Measurements from ENCODE around the gene DDB1.

The DDB1 gene

DNA sequence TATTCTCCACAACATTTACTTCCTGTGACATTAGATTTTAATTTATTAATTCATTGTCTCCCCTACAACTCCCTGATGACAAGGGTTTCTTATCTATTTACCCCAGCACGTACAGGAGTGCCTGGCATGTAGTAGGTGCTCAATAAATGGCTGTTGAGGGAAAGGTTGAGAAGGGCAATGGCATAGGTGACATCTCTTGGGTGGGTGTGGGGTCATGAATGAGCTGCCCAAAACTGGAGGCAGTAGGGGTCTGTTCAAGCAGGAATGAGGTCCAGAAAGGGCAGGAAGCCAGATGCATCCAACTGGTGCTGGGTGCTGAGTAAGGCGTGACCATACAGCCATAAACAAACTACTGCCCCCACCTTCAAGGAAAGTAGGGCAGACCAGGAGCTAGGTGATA, 40.5 kb downstream of the DDB1 start:
- TF ChIP-seq PAX5 (IDR thresholded peaks at IDR 0.05; ENCODE audit: insufficient read depth, low read length, severe bottlenecking) = no peak
- DNase-seq (ENCODE audit: insufficient read length, low spot score) = no peak
- FAIRE-seq = no peak

DNA sequence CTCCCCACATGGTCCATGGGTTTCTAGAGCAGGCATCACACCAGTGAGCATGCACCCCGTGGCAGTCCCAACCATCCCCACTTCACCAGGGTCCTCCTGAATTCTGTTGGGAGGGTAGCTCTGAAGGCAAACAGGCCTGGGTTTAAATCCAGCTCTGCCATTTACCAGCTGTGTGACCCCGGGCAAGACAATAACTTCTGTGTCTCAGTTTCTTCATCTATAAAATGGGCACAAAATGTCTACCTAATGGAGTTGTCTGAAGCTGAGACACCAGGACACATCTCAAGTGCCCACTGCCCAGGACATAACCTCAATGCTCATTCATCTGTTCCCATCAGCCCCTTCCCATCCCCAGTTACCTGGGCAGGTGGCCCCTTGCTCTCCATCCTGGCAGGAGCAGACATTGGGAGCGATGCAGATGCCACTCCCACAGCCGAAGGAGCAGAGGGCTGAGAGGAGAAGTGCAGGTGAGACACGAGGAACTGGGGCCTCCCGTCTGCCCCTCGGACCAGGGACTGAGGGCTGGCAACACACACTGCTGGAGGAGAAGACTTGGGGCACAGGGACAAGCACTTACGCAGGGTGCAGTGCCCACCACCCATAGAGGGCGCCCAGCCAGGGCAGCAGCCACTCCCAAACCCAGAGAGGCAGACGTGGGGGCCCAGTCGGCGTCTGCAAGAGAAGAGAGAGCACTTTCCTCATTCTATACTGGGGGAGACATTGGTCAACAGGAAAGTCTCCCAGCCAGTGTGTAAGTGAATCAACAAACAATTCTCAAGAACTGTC, 41.8 kb downstream of the DDB1 start:
- TF ChIP-seq SPI1 (IDR thresholded peaks at IDR 0.05; ENCODE audit: low read depth, low read length) = no peak
- no peak for TF ChIP-seq POLR2AphosphoS5 (IDR thresholded peaks at IDR 0.05; ENCODE audit: low read depth, low read length)
- no peak for TF ChIP-seq POLR2A (IDR thresholded peaks at IDR 0.05; ENCODE audit: low read depth, low read length)
- no peak for TF ChIP-seq POU2F2 (IDR thresholded peaks at IDR 0.05; ENCODE audit: low read depth, low read length)
- no peak for TF ChIP-seq TAF1 (IDR thresholded peaks at IDR 0.05; ENCODE audit: low read depth, low read length)
- no peak for FAIRE-seq

DNA sequence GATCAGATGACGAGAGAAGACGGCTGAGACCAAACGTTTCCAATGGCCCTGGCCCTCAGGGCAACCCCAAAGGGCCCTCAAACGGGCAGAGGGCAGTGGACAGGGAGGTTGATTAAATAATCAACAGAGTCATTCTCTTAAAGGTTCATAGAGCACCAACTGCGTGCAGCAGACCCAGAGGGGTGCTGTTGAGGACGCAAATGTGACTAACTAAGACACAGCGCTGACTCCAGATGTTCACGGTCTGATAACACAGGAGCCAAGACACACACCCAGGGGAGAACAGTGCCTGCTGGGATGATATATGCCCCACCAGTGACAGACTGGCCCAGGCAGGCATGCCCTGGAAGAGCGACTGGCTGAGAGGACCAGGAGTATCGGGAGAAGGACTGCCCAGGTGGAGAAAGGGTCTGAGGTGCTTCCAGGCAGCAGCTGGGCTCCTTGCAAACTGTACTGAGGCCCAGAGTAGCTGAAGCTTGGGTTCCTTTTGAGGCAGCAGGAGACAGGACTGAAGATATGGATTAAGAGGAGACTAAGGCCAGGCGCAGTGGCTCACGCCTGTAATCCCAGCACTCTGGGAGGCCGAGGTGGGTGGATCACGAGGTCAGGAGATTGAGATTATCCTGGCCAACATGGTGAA, 45.4 kb downstream of the DDB1 start:
- DNase-seq (ENCODE audit: insufficient read length, low spot score) = no peak
- FAIRE-seq = no peak
- TF ChIP-seq PAX5 (IDR thresholded peaks at IDR 0.05; ENCODE audit: insufficient read depth, low read length, severe bottlenecking) (no peak), POLR2A (IDR thresholded peaks at IDR 0.05; ENCODE audit: low read depth, low read length) (no peak)

More for the DNA sequence above, 41.8 kb downstream of the DDB1 start:
- DNase-seq (ENCODE audit: insufficient read length, low spot score) = no peak

DNA sequence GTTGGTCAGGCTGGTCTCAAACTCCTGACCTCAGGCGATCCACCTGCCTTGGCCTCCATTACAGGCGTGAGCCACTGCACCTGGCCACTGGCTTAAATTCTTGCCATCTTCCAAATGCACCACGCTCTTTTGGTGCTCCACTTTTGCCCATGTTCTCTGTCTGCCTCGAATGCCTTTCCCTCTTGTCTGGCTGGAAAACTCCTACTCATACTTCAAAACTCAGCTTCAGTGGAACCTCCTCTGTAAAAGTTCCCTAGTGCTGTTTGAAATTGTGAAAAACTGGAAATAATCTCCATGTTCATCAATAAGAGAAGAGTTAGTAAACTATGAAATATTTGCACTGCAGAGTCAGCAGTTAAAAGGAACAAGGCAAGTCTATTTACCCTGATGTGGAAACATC, 49.3 kb downstream of the DDB1 start:
- DNase-seq (ENCODE audit: insufficient read length, low spot score) (no peak), FAIRE-seq (no peak)
- TF ChIP-seq POLR2A (IDR thresholded peaks at IDR 0.05; ENCODE audit: low read depth, low read length) (no peak), SPI1 (IDR thresholded peaks at IDR 0.05; ENCODE audit: low read depth, low read length) (no peak), PAX5 (IDR thresholded peaks at IDR 0.05; ENCODE audit: insufficient read depth, low read length, severe bottlenecking) (no peak), TAF1 (IDR thresholded peaks at IDR 0.05; ENCODE audit: low read depth, low read length) (no peak), POLR2AphosphoS5 (IDR thresholded peaks at IDR 0.05; ENCODE audit: low read depth, low read length) (no peak), POU2F2 (IDR thresholded peaks at IDR 0.05; ENCODE audit: low read depth, low read length) (no peak)

DNA sequence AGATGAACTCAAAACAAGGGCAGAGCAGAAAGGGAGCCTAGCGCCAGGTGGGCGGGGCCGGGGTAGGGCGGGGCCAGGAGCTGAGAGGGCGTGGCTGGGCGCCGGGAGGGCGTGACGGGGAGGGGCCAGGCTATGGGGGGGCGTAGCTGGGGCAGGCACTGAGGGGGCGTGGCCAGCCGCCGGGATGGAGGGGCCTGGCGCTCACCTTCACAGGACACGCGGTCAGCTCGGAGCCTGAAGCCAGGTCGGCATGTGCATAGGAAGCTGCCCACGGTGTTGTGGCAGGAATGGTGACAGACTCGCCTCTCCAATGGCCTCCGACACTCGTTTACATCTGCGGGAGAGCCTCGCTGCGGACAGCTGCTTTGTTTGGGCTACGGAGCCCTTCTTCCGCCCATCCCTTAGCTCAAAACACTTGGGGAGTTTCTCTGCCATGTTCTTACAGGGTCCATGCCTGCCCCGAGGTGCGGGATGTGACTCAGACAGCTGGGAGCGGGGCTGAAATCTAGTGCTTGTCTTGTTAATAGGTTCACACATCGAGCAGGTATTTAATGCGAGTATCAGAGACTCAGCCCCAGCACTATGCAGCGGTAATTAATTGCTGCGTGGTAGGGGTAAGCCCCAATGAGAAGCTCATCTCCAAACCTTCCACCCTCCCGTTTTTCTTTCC, 51.2 kb downstream of the DDB1 start:
- TF ChIP-seq TAF1 (IDR thresholded peaks at IDR 0.05; ENCODE audit: low read depth, low read length) (no peak), POLR2A (IDR thresholded peaks at IDR 0.05; ENCODE audit: low read depth, low read length) (no peak), POU2F2 (IDR thresholded peaks at IDR 0.05; ENCODE audit: low read depth, low read length) (no peak), POLR2AphosphoS5 (IDR thresholded peaks at IDR 0.05; ENCODE audit: low read depth, low read length) (no peak), SPI1 (IDR thresholded peaks at IDR 0.05; ENCODE audit: low read depth, low read length) (no peak), PAX5 (IDR thresholded peaks at IDR 0.05; ENCODE audit: insufficient read depth, low read length, severe bottlenecking) (no peak)
- peak; percentile 63 for DNase-seq (ENCODE audit: insufficient read length, low spot score)
- FAIRE-seq = no peak

DNA sequence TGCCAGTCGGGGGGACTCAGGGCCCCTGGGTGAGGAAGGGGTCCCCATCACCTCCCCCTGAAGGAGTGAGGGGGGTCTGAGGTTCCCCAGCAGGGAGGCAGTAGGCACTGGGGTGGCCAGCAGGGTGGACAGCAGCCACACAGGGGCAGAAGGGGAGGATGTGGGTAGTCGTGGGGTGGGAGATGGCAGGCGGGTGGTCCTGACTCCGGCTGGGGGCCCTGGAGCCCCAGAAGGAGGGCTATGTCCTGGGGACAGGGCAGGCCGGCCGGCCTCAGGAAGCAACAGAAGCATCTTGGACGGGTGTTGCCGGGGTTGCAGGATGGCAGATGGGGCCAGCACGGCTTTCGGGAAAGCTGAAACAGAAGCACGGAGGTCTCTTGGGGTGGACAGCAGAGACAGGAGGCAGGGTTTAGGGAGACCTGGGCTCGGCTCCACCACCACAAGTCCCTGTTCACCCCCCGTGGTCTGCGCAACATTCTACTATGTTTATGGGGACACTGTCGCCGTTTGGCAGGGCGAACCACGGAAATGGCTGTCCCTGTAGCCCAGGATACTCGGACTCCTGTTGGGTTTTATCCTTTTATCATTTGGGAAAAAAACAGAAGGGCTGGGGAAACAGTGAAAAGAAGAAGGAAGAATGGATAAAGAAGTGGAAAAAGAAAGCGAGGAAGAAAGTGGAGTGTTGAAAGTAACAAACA, 51.9 kb downstream of the DDB1 start:
- DNase-seq (ENCODE audit: insufficient read length, low spot score) = no peak
- no peak for FAIRE-seq
- TF ChIP-seq POLR2AphosphoS5 (IDR thresholded peaks at IDR 0.05; ENCODE audit: low read depth, low read length) = no peak
- no peak for TF ChIP-seq POU2F2 (IDR thresholded peaks at IDR 0.05; ENCODE audit: low read depth, low read length)
- TF ChIP-seq TAF1 (IDR thresholded peaks at IDR 0.05; ENCODE audit: low read depth, low read length) = no peak
- TF ChIP-seq PAX5 (IDR thresholded peaks at IDR 0.05; ENCODE audit: insufficient read depth, low read length, severe bottlenecking) = no peak
- no peak for TF ChIP-seq SPI1 (IDR thresholded peaks at IDR 0.05; ENCODE audit: low read depth, low read length)
- no peak for TF ChIP-seq POLR2A (IDR thresholded peaks at IDR 0.05; ENCODE audit: low read depth, low read length)

DNA sequence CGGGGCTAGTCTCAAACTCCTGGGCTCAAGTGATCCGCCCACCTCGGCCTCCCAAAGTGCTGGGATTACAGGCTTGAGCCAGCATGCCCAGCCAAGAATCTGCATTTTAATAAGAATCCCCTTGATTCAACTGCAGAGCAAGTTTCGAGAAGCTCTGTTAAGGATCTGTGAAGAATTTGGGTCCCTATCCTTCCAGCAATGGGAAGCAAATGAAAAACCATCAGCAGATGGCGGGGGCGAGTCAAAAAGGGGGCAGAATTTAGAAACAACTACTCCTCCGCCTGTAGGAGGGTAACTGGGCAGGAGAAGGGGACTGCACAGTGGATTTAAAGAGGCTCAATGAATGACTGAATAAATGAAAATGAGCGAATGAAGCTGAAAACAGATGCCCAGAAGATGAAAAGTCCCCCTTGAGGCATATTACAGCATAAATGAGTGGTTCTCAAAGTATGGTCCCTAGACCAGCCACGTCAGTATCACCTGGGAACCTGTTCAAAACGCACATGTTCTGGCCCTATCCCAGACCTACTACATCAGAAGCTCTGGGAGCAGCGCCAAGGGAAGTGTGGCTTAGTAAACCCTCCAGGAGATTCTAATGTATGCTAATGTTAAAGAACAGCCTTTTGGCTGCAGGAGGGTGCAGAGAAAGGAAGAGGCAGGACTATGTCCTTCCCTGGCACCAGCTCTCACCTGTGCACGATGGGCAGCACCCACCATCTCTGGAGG, 52.8 kb downstream of the DDB1 start:
- FAIRE-seq (no peak), DNase-seq (ENCODE audit: insufficient read length, low spot score) (no peak)
- no peak for TF ChIP-seq POU2F2 (IDR thresholded peaks at IDR 0.05; ENCODE audit: low read depth, low read length)
- TF ChIP-seq POLR2AphosphoS5 (IDR thresholded peaks at IDR 0.05; ENCODE audit: low read depth, low read length) = no peak
- no peak for TF ChIP-seq PAX5 (IDR thresholded peaks at IDR 0.05; ENCODE audit: insufficient read depth, low read length, severe bottlenecking)
- no peak for TF ChIP-seq POLR2A (IDR thresholded peaks at IDR 0.05; ENCODE audit: low read depth, low read length)

DNA sequence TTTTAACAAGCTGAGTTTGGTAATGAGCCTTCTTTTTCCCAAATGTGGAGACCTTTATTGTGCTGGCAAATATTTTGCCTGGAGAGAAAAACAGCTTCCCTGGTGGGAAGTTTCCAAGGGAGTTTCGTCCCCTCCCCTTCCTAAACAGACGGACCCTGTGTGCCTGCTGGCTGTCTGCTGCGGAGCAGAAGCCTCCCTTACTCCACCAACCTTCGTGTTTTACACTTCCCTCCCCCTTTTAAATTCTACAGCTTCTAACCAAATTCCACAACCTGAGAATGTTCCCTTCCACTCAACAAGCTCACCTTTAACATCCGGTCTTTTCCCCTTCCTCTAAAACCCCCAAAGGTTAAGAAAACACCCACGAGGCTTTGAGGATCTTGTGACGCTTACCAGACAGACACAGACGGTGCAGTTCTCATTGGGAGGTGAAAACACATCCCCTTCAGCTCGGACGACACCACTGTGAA, 54.9 kb downstream of the DDB1 start:
- FAIRE-seq (no peak), DNase-seq (ENCODE audit: insufficient read length, low spot score) (no peak)
- TF ChIP-seq PAX5 (IDR thresholded peaks at IDR 0.05; ENCODE audit: insufficient read depth, low read length, severe bottlenecking) (no peak), TAF1 (IDR thresholded peaks at IDR 0.05; ENCODE audit: low read depth, low read length) (no peak), POU2F2 (IDR thresholded peaks at IDR 0.05; ENCODE audit: low read depth, low read length) (no peak), POLR2AphosphoS5 (IDR thresholded peaks at IDR 0.05; ENCODE audit: low read depth, low read length) (no peak), SPI1 (IDR thresholded peaks at IDR 0.05; ENCODE audit: low read depth, low read length) (no peak), POLR2A (IDR thresholded peaks at IDR 0.05; ENCODE audit: low read depth, low read length) (no peak)
